ENCODE results near the gene C1QA.

DNA sequence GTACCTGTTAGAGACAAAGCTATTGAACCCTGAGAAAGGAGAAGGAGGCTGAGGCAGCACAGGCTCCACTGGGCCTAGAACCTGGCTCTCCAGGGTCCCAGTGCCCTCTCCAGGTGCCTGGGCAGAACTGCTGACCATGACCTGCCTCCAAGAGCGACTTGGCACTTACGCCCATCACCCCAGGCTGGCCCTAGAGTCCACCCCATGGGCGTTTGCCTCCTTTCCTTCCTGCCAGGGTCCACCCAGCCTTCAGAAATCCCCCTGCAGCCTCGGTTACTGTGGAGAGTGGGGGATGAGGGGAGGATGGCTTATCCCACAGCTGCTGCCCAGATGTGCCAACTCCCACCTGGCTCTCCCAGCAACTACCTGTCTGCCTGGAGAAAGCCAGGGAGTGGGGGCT lies 14.7 kb upstream of the C1QA start:
- TF ChIP-seq, protein P1, sequence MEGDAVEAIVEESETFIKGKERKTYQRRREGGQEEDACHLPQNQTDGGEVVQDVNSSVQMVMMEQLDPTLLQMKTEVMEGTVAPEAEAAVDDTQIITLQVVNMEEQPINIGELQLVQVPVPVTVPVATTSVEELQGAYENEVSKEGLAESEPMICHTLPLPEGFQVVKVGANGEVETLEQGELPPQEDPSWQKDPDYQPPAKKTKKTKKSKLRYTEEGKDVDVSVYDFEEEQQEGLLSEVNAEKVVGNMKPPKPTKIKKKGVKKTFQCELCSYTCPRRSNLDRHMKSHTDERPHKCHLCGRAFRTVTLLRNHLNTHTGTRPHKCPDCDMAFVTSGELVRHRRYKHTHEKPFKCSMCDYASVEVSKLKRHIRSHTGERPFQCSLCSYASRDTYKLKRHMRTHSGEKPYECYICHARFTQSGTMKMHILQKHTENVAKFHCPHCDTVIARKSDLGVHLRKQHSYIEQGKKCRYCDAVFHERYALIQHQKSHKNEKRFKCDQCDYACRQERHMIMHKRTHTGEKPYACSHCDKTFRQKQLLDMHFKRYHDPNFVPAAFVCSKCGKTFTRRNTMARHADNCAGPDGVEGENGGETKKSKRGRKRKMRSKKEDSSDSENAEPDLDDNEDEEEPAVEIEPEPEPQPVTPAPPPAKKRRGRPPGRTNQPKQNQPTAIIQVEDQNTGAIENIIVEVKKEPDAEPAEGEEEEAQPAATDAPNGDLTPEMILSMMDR (IDR thresholded peaks at IDR 0.05; ENCODE audit: low read length), result no peak
- TF ChIP-seq EZH2 (optimal IDR thresholded peaks at IDR 0.05; ENCODE audit: low read depth, low read length), result no peak
- no peak for TF ChIP-seq EZH2phosphoT487 (IDR thresholded peaks at IDR 0.05; ENCODE audit: low read length)

Data from MM.1S (cell line).